Measurements from ENCODE around the gene RMP24.

Gene RMP24

DNA sequence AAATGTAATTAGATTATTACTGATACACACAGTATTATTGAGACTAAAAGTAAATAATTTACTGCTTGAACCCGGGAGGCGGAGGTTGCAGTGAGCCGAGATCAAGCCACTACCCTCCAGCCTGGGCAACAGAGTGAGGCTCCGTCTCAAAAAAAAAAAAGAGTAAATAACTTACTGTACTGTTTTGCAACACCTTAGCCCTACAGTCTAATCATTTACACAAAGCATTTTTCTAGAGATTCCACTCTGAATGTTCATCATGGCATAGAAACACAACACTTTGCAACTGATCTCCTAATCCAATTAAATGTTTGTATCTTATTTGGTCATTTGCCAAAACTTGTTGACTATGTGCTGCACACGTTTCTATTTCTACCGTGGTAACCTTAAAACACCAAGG lies 23.4 kb upstream of the RMP24 start:
- peaks cover 1% of the 10 kb centered on the region for H3K36me3 Mint-ChIP-seq (ENCODE audit: low read depth)
- peaks cover 6% of the 10 kb centered on the region for H3K4me1 Mint-ChIP-seq (ENCODE audit: low read depth)
- no peak overlapping the region for H3K4me3 Mint-ChIP-seq (ENCODE audit: unreplicated experiment)
- peaks cover 6% of the 10 kb centered on the region for H3K9me3 Mint-ChIP-seq (ENCODE audit: low read depth)
- H3K27me3 Mint-ChIP-seq (ENCODE audit: low read depth), result peaks cover 7% of the 10 kb centered on the region
- no peak for DNase-seq (ENCODE audit: low spot score)
- H3K27ac Mint-ChIP-seq (ENCODE audit: unreplicated experiment), result no peak overlapping the region
- TF ChIP-seq, protein P1, sequence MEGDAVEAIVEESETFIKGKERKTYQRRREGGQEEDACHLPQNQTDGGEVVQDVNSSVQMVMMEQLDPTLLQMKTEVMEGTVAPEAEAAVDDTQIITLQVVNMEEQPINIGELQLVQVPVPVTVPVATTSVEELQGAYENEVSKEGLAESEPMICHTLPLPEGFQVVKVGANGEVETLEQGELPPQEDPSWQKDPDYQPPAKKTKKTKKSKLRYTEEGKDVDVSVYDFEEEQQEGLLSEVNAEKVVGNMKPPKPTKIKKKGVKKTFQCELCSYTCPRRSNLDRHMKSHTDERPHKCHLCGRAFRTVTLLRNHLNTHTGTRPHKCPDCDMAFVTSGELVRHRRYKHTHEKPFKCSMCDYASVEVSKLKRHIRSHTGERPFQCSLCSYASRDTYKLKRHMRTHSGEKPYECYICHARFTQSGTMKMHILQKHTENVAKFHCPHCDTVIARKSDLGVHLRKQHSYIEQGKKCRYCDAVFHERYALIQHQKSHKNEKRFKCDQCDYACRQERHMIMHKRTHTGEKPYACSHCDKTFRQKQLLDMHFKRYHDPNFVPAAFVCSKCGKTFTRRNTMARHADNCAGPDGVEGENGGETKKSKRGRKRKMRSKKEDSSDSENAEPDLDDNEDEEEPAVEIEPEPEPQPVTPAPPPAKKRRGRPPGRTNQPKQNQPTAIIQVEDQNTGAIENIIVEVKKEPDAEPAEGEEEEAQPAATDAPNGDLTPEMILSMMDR (IDR thresholded peaks at IDR 0.05), result no peak

DNA sequence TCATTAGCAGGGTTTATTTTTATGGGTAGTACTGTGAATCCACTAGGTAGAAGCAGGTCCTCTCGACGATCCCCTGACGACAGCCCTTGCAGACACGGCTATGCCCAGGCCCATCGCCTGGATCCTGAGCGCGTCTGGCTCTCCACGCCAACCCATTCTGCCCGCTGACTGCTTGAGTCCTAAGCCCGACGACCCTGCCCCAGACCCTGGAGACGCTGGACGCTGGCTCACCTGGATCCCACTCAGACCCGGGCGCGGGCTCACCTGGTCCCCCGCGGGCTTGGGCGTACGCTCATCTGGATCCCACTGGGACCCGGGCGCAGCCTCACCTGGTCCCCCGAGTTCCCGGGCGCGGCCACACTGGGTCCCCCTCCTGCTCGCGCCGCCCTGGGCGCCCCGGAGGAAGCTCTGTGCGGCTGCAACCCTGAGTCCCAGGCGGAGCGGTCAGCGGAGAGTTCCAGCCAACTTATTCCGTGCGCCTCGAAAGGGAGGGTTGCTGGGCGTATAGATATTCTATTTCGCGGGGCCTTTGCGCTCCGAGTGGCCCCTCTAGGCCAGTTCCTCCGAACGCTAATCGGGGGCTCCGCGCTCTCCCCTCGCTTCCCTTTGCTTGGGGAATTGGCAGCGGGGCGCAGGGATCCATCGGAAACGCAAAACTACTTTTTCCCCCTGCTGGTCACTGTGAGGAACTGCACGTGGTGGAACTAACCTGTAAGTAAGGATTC lies 22.4 kb upstream of the RMP24 start:
- DNase-seq (ENCODE audit: low spot score), result peak; percentile 79
- H3K27ac Mint-ChIP-seq (ENCODE audit: unreplicated experiment), result no peak overlapping the region
- peaks cover 6% of the 10 kb centered on the region for H3K9me3 Mint-ChIP-seq (ENCODE audit: low read depth)

DNA sequence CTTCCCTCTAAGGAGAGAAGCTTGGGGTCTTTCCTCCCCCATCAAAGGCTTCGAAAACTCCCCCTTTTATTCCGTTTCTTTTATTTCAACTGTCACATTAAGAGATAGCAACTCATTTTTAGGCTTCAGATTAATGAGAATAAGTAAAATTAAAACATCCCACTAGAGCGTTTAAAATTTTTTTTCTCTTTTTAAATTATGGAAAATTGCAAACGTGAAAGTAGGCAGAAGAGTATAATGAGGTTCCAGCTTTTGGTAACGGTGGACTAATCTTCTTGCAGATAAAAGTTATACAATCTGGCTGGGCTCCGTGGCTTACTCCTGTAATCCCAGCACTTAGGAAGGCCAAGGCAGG lies 21.9 kb upstream of the RMP24 start:
- Mint-ChIP-seq H3K4me3 (ENCODE audit: unreplicated experiment) (peak overlapping the region; percentile 84), H3K27me3 (ENCODE audit: low read depth) (peaks cover 11% of the 10 kb centered on the region), H3K9me3 (ENCODE audit: low read depth) (peaks cover 6% of the 10 kb centered on the region), H3K36me3 (ENCODE audit: low read depth) (peaks cover 1% of the 10 kb centered on the region), H3K4me1 (ENCODE audit: low read depth) (peaks cover 6% of the 10 kb centered on the region), H3K27ac (ENCODE audit: unreplicated experiment) (no peak overlapping the region)
- TF ChIP-seq, protein P1 (IDR thresholded peaks at IDR 0.05), result peak; percentile 72
- DNase-seq (ENCODE audit: low spot score), result no peak

More for the DNA sequence above, 22.4 kb upstream of the RMP24 start:
- Mint-ChIP-seq H3K27me3 (ENCODE audit: low read depth) (peaks cover 10% of the 10 kb centered on the region), H3K36me3 (ENCODE audit: low read depth) (peaks cover 1% of the 10 kb centered on the region), H3K4me1 (ENCODE audit: low read depth) (peaks cover 6% of the 10 kb centered on the region), H3K4me3 (ENCODE audit: unreplicated experiment) (peak overlapping the region; percentile 84)
- TF ChIP-seq, protein P1 (IDR thresholded peaks at IDR 0.05), result peak; percentile 99

DNA sequence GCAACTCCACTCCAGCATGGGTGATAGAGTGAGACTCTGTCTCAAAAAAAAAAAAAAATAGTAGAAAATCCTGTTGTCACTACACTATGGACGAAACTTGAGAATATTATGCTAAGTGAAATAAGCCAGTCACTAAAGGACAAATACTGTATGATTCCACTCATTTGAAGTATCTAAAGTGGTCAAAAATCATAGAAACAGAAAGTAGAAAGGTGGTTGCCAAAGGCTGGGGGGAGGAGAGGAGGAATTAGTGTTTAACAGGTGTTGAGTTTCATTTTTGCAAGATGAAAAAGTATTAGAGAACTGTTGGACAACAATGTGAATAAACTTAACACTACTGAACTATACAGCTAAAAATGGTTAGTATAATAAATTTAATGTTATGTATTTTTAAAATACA lies 18.8 kb upstream of the RMP24 start:
- Mint-ChIP-seq H3K27ac (ENCODE audit: unreplicated experiment) (no peak overlapping the region), H3K27me3 (ENCODE audit: low read depth) (peaks cover 33% of the 10 kb centered on the region), H3K36me3 (ENCODE audit: low read depth) (peaks cover 3% of the 10 kb centered on the region), H3K9me3 (ENCODE audit: low read depth) (peaks cover 12% of the 10 kb centered on the region), H3K4me1 (ENCODE audit: low read depth) (peaks cover 6% of the 10 kb centered on the region), H3K4me3 (ENCODE audit: unreplicated experiment) (no peak overlapping the region)
- no peak for DNase-seq (ENCODE audit: low spot score)
- TF ChIP-seq, protein P1 (IDR thresholded peaks at IDR 0.05), result no peak

DNA sequence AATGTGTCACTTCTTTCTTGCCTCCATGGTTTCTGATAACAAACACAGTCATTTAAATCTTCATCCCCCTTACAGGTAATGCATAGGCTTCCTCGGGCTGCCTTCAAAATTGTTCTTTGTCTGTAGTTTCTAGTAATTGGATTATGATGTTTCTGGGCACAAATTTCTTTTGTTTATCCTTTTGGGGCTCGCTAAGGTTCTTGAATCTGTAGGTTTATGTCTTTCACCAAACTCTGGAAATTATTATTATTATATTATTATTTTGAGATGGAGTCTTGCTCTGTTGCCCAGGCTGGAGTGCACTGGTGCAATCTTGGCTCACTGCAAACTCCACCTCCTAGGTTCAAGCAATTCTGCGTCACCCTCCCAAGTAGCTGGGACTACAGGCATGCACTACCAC lies 16.3 kb upstream of the RMP24 start:
- Mint-ChIP-seq H3K4me3 (ENCODE audit: unreplicated experiment) (no peak overlapping the region), H3K4me1 (ENCODE audit: low read depth) (no peaks in the 10 kb centered on the region), H3K27ac (ENCODE audit: unreplicated experiment) (no peak overlapping the region), H3K27me3 (ENCODE audit: low read depth) (peaks cover 35% of the 10 kb centered on the region), H3K9me3 (ENCODE audit: low read depth) (peaks cover 27% of the 10 kb centered on the region), H3K36me3 (ENCODE audit: low read depth) (peaks cover 5% of the 10 kb centered on the region)
- TF ChIP-seq, protein P1 (IDR thresholded peaks at IDR 0.05), result no peak
- DNase-seq (ENCODE audit: low spot score), result no peak

All from chondrocyte (in vitro differentiated cells).